K562 (cell line): Measurements from ENCODE around the gene NEK2. TPM values are rescaled to one million over a fixed set of nuclear protein-coding genes. Genes with fewer than 3 reads are reported as not detected.

Experiments used
- ARID3B ChIP-seq: fragments of 250-450 bp; sonication (Bioruptor Pico); IDR thresholded peaks from 2 replicates; pipeline ENCODE4 v1.4.0; 2020; ENCODE audit warnings: borderline replicate concordance
- CAMTA2 ChIP-seq: fragments of 250-450 bp; sonication (Bioruptor Pico); conservative IDR thresholded peaks from 2 replicates; pipeline ENCODE4 v1.5.1; 2022
- ELK3 ChIP-seq: fragments of 450-650 bp; formaldehyde crosslinking; IDR thresholded peaks from 2 replicates; pipeline ENCODE4 v1.4.0; 2020; ENCODE audit warnings: mild to moderate bottlenecking
- HDAC1 ChIP-seq, 2 experiments: fragments of 450-650 bp; IDR thresholded peaks; 2 replicates each; pipeline ENCODE4 v1.6.1; 2016 to 2017; ENCODE audit warnings: inconsistent platforms in 1 of 2, mild to moderate bottlenecking in 1 of 2, moderate library complexity in 1 of 2
- HDAC8 ChIP-seq: fragments of 450-650 bp; IDR thresholded peaks from 2 replicates; pipeline ENCODE4 v1.6.1; 2016; ENCODE audit warnings: mild to moderate bottlenecking, missing genetic modification characterization, moderate library complexity, missing compliant biosample characterization
- HNRNPL ChIP-seq: fragments of 200-400 bp; formaldehyde crosslinking; IDR thresholded peaks from 2 replicates; pipeline ENCODE4 v1.6.1; 2017; ENCODE audit warnings: low read depth, mild to moderate bottlenecking, low read length
- HSF4 ChIP-seq: fragments of 250-450 bp; sonication (Bioruptor Pico); IDR thresholded peaks from 2 replicates; pipeline ENCODE4 v2.1.2; 2022; ENCODE audit warnings: mild to moderate bottlenecking, moderate library complexity, borderline replicate concordance
- MAFF ChIP-seq: IDR thresholded peaks from 2 replicates; pipeline ENCODE4 v1.6.1; 2012; ENCODE audit warnings: low read length, improper control_type of control experiment
- POLR2B ChIP-seq: fragments of 450-650 bp; IDR thresholded peaks from 2 replicates; pipeline ENCODE4 v1.6.1; 2018; ENCODE audit warnings: low read depth; ENCODE audit not compliant: partially characterized antibody
- PRDM10 ChIP-seq: fragments of 450-650 bp; IDR thresholded peaks from 2 replicates; pipeline ENCODE4 v1.6.1; 2018; ENCODE audit not compliant: partially characterized antibody
- PRPF4 ChIP-seq: fragments of 200-400 bp; formaldehyde crosslinking; IDR thresholded peaks from one replicate; pipeline ENCODE4 v1.6.1; 2017; ENCODE audit warnings: low read length, low read depth, mild to moderate bottlenecking; ENCODE audit not compliant: insufficient read depth, poor library complexity, severe bottlenecking
- RBM17 ChIP-seq: fragments of 200-400 bp; formaldehyde crosslinking; IDR thresholded peaks from 2 replicates; pipeline ENCODE4 v1.6.1; 2017; ENCODE audit warnings: low read depth, mild to moderate bottlenecking, low read length, borderline replicate concordance
- RBM22 ChIP-seq: fragments of 200-400 bp; formaldehyde crosslinking; IDR thresholded peaks from 2 replicates; pipeline ENCODE4 v1.6.1; 2018; ENCODE audit warnings: low read length, low read depth; ENCODE audit not compliant: poor library complexity, severe bottlenecking
- SIX5 ChIP-seq, 2 experiments: IDR thresholded peaks; 2 replicates each; pipeline ENCODE4 v1.6.1; 2011; ENCODE audit warnings: low read length in 2 of 2, borderline replicate concordance in 1 of 2, low read depth in 1 of 2, mild to moderate bottlenecking in 1 of 2, moderate library complexity in 1 of 2; ENCODE audit not compliant: insufficient read depth in 1 of 2
- TAF7 ChIP-seq: fragments of 450-650 bp; IDR thresholded peaks from 2 replicates; pipeline ENCODE4 v1.6.1; 2016; ENCODE audit warnings: missing genetic modification characterization, missing compliant biosample characterization
- U2AF2 ChIP-seq: fragments of 200-400 bp; formaldehyde crosslinking; optimal IDR thresholded peaks from 2 replicates; pipeline ENCODE3; 2017; ENCODE audit warnings: low read depth, mild to moderate bottlenecking, low read length
- ZBTB7A ChIP-seq: IDR thresholded peaks from 2 replicates; pipeline ENCODE4 v1.6.1; 2011; ENCODE audit warnings: low read depth, mild to moderate bottlenecking, low read length, moderate library complexity, borderline replicate concordance; ENCODE audit not compliant: control insufficient read depth
- ZKSCAN8 ChIP-seq: fragments of 200-800 bp; sonication (Bioruptor generic); IDR thresholded peaks from 2 replicates; pipeline ENCODE4 v1.6.1; 2016; ENCODE audit warnings: missing genetic modification characterization, missing compliant biosample characterization
- ZNF212 ChIP-seq: fragments of 450-650 bp; formaldehyde crosslinking; IDR thresholded peaks from 2 replicates; pipeline ENCODE4 v1.4.0; 2020; ENCODE audit warnings: mild to moderate bottlenecking
- polyA plus RNA-seq, 8 experiments: library from polyadenylated mRNA; depleted of rRNA in 4 of 8; stranded (reverse) in 5 of 8; unstranded in 3 of 8; fragments of >200 nt; fragmentation: Nextera tagmentation in 2 of 8; fragmentation: Illumina TruSeq in 1 of 8; extraction: Ambion mirVana in 2 of 8; extraction: Trizol in 1 of 8; gene quantifications; 2 replicates each; pipeline versions ENCODE4 v1.2.1 to v1.2.3, GENCODE V29; 2011 to 2014; ENCODE audit warnings: inconsistent platforms in 1 of 8, missing spikeins in 1 of 8
- total RNA-seq, 7 experiments: library from RNA; depleted of rRNA in 6 of 7; stranded (reverse); fragments of >200 nt in 6 of 7; fragmentation: Illumina TruSeq in 2 of 7; extraction: Trizol in 2 of 7; gene quantifications; 2 replicates each; pipeline versions ENCODE4 v1.2.1 to v1.2.3, GENCODE V29; 2011 to 2021; ENCODE audit warnings: low replicate concordance in 1 of 7
- TF ChIP-seq, protein P1 (sequence below): fragments of 250-450 bp; sonication (Bioruptor Pico); IDR thresholded peaks from 2 replicates; pipeline ENCODE4 v1.4.0; 2020; ENCODE audit warnings: mild to moderate bottlenecking, moderate library complexity, borderline replicate concordance

NEK2 gene
- total and polyA plus RNA-seq, 9 of the 15 experiments (the other 6 are each of a cell fraction or from before 2014, with no cell fraction given), result 30.0 to 74.7 (median 66.4) TPM

GRCh38 chr1:211613951-211614350 is 61.5 kb downstream of the NEK2 start (continued):
- no peak for TF ChIP-seq PRDM10
- no peak for TF ChIP-seq SIX5 (IDR thresholded peaks at IDR 0.05; ENCODE audit: borderline replicate concordance in 1 of 2, insufficient read depth in 1 of 2, low read depth in 1 of 2, low read length in 2 of 2)
- TF ChIP-seq POLR2B, result no peak
- no peak for TF ChIP-seq RBM22
- no peak for TF ChIP-seq ZBTB7A
- no peak for TF ChIP-seq ARID3B (CRISPR knock-in tag)
- no peak for TF ChIP-seq ZNF212 (CRISPR knock-in tag)
- no peak for TF ChIP-seq RBM17
- TF ChIP-seq TAF7 (tag), result no peak
- TF ChIP-seq MAFF, result peak; percentile 54; the same call in 1 of the 2 replicates
- TF ChIP-seq HDAC8 (tag), result no peak
- no peak for TF ChIP-seq ELK3 (CRISPR knock-in tag)
- TF ChIP-seq, protein P1, sequence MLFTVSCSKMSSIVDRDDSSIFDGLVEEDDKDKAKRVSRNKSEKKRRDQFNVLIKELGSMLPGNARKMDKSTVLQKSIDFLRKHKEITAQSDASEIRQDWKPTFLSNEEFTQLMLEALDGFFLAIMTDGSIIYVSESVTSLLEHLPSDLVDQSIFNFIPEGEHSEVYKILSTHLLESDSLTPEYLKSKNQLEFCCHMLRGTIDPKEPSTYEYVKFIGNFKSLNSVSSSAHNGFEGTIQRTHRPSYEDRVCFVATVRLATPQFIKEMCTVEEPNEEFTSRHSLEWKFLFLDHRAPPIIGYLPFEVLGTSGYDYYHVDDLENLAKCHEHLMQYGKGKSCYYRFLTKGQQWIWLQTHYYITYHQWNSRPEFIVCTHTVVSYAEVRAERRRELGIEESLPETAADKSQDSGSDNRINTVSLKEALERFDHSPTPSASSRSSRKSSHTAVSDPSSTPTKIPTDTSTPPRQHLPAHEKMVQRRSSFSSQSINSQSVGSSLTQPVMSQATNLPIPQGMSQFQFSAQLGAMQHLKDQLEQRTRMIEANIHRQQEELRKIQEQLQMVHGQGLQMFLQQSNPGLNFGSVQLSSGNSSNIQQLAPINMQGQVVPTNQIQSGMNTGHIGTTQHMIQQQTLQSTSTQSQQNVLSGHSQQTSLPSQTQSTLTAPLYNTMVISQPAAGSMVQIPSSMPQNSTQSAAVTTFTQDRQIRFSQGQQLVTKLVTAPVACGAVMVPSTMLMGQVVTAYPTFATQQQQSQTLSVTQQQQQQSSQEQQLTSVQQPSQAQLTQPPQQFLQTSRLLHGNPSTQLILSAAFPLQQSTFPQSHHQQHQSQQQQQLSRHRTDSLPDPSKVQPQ (CRISPR knock-in tag), result no peak
- TF ChIP-seq U2AF2, result no peak
- TF ChIP-seq CAMTA2 (CRISPR knock-in tag), result no peak
- no peak for TF ChIP-seq HNRNPL
- no peak for TF ChIP-seq PRPF4
- peak; percentile 63; the same call in 1 of the 2 replicates for TF ChIP-seq HSF4 (CRISPR knock-in tag)
- TF ChIP-seq HDAC1 (IDR thresholded peaks at IDR 0.05), result peak in 1 of 2 experiments; percentile 89; a peak in 3 of 4 replicates
- no peak; the same call in 1 of the 2 replicates for TF ChIP-seq ZKSCAN8 (CRISPR knock-in tag)
